Dendritic cell treated with granulocyte-macrophage colony-stimulating factor and Interleukin-4, amounts not matched to agents 40 ng/mL and 50 ng/mL, for 4 days (primary cell): ENCODE measurements around the gene AGPAT4.
"Not testable (repeated sequence)": the region's sequence is repeated elsewhere in the genome, so short reads cannot be mapped to it uniquely, and the experiment has no call there.

Experiments used
- H3K27ac Mint-ChIP-seq: one replicate; pipeline ENCODE4 v1.8.0; 2022; ENCODE audit warnings: mild to moderate bottlenecking, mixed read lengths
- H3K27me3 Mint-ChIP-seq: one replicate; pipeline ENCODE4 v1.8.0; 2022; ENCODE audit warnings: mild to moderate bottlenecking, mixed read lengths
- H3K36me3 Mint-ChIP-seq: one replicate; pipeline ENCODE4 v1.8.0; 2022; ENCODE audit warnings: low read depth, mixed read lengths
- H3K4me1 Mint-ChIP-seq: one replicate; pipeline ENCODE4 v1.8.0; 2022; ENCODE audit warnings: low read depth, mixed read lengths
- H3K4me3 Mint-ChIP-seq: one replicate; pipeline ENCODE4 v1.8.0; 2022; ENCODE audit warnings: mild to moderate bottlenecking, moderate library complexity, mixed read lengths
- H3K9me3 Mint-ChIP-seq: one replicate; pipeline ENCODE4 v1.8.0; 2022; ENCODE audit warnings: mixed read lengths
- intact Hi-C: fragments of 100-400 bp; cut with micrococcal nuclease; formaldehyde crosslinking; loops from one replicate; pipeline ENCODE4 v1.15.0; 2022

AGPAT4 gene

GRCh38 chr6:161181121-161181520 lies 92.7 kb downstream of the AGPAT4 start:
- intact Hi-C loops: no loop called here

DNA sequence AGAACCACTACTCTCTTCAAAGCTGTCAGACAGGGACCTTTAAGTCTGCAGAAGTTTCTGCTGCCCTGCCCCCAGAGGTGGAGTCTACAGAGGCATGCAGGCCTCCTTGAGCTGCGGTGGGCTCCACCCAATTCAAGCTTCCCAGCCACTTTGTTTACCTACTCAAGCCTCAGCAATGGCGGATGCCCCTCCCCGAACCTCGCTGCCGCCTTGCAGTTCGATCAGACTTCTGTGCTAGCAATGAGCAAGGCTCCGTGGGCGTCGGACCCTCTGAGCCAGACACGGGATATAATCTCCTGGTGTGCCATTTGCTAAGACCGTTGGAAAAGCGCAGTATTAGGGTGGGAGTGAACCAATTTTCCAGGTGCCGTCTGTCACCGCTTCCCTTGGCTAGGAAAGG lies 95.7 kb downstream of the AGPAT4 start:
- intact Hi-C loops, H3K27ac Mint-ChIP-seq, H3K4me3 Mint-ChIP-seq: not testable (repeated sequence)
- Mint-ChIP-seq H3K9me3 (peaks cover 13% of the 10 kb centered on the region), H3K4me1 (peaks cover 10% of the 10 kb centered on the region), H3K36me3 (peaks cover 29% of the 10 kb centered on the region), H3K27me3 (peaks cover 15% of the 10 kb centered on the region)

More at GRCh38 chr6:161181121-161181520, 92.7 kb downstream of the AGPAT4 start:
- Mint-ChIP-seq H3K4me3 (no peak overlapping the region), H3K27me3 (peaks cover 10% of the 10 kb centered on the region), H3K4me1 (peaks cover 28% of the 10 kb centered on the region), H3K36me3 (peaks cover 43% of the 10 kb centered on the region), H3K27ac (no peak overlapping the region), H3K9me3 (peaks cover 13% of the 10 kb centered on the region)

DNA sequence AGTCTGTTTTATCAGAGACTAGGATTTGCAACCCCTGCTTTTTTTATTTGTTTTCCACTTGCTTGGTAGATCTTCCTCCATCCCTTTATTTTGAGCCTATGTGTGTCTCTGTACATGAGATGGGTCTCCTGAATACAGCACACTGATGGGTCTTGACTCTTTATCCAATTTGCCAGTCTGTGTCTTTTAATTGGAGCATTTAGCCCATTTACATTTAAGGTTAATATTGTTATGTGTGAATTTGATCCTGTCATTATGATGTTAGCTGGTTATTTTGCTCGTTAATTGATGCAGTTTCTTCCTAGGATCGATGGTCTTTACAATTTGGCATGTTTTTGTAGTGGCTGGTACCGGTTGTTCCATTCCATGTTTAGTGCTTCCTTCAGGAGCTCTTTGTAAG lies 97.4 kb downstream of the AGPAT4 start:
- H3K27ac Mint-ChIP-seq, intact Hi-C loops, H3K4me3 Mint-ChIP-seq: not testable (repeated sequence)
- Mint-ChIP-seq H3K36me3 (peaks cover 29% of the 10 kb centered on the region), H3K4me1 (peaks cover 13% of the 10 kb centered on the region), H3K9me3 (peaks cover 13% of the 10 kb centered on the region), H3K27me3 (peaks cover 19% of the 10 kb centered on the region)

- peaks cover 22% of the 10 kb centered on the region for H3K27me3 Mint-ChIP-seq
- H3K27ac Mint-ChIP-seq, H3K4me3 Mint-ChIP-seq, H3K36me3 Mint-ChIP-seq, intact Hi-C loops: not testable (repeated sequence)
- H3K9me3 Mint-ChIP-seq: peaks cover 13% of the 10 kb centered on the region
- H3K4me1 Mint-ChIP-seq: peaks cover 43% of the 10 kb centered on the region
These were observed 101.1 kb downstream of the AGPAT4 start for GRCh38 chr6:161172769-161173168.

- Mint-ChIP-seq H3K4me1 (peaks cover 46% of the 10 kb centered on the region), H3K27ac (no peak overlapping the region), H3K9me3 (no peaks in the 10 kb centered on the region), H3K27me3 (peaks cover 20% of the 10 kb centered on the region), H3K4me3 (no peak overlapping the region), H3K36me3 (peaks cover 7% of the 10 kb centered on the region)
- intact Hi-C loops: no loop called here
These were observed 102.7 kb downstream of the AGPAT4 start for GRCh38 chr6:161171207-161171606.

GRCh38 chr6:161169696-161170095 lies 104.2 kb downstream of the AGPAT4 start:
- Mint-ChIP-seq H3K9me3 (no peaks in the 10 kb centered on the region), H3K36me3 (peaks cover 22% of the 10 kb centered on the region), H3K27me3 (peaks cover 14% of the 10 kb centered on the region), H3K4me3 (no peak overlapping the region), H3K27ac (peak overlapping the region; percentile 26), H3K4me1 (peaks cover 46% of the 10 kb centered on the region)
- intact Hi-C loops: no loop called here

- peaks cover 46% of the 10 kb centered on the region for H3K4me1 Mint-ChIP-seq
- intact Hi-C loops: no loop called here
- peaks cover 28% of the 10 kb centered on the region for H3K36me3 Mint-ChIP-seq
- H3K4me3 Mint-ChIP-seq: no peak overlapping the region
- no peaks in the 10 kb centered on the region for H3K9me3 Mint-ChIP-seq
- no peak overlapping the region for H3K27ac Mint-ChIP-seq
- peaks cover 14% of the 10 kb centered on the region for H3K27me3 Mint-ChIP-seq
These were observed 104.8 kb downstream of the AGPAT4 start for GRCh38 chr6:161169035-161169434.

- Mint-ChIP-seq H3K4me1 (peaks cover 46% of the 10 kb centered on the region), H3K9me3 (no peaks in the 10 kb centered on the region), H3K27ac (peak overlapping the region; percentile 8), H3K27me3 (peaks cover 14% of the 10 kb centered on the region), H3K4me3 (no peak overlapping the region), H3K36me3 (peaks cover 35% of the 10 kb centered on the region)
- intact Hi-C loops: no loop called here
These were observed 105.5 kb downstream of the AGPAT4 start for GRCh38 chr6:161168281-161168891.

DNA sequence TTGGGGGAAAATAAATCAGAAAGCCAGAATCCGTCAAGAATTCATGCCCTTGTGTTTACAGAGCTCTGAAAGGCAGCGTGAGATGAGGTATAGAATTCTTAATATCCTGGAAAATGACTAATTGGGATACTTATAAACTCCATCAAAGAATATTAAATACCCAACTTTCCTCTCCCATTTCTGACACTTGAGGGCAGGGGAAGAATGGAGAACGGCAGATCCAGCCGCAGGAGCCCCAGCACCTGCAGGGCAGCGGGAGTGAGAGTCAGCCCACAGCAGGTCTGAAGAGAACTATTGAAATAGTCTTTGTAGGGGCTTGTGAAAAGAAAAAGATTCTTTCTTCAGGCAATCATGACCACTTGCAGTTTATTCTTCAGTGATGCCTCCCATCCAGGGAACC lies 107.2 kb downstream of the AGPAT4 start:
- H3K9me3 Mint-ChIP-seq: no peaks in the 10 kb centered on the region
- peaks cover 8% of the 10 kb centered on the region for H3K27me3 Mint-ChIP-seq
- intact Hi-C loops: no loop called here
- H3K4me3 Mint-ChIP-seq: no peak overlapping the region
- peaks cover 51% of the 10 kb centered on the region for H3K36me3 Mint-ChIP-seq
- H3K4me1 Mint-ChIP-seq: peaks cover 39% of the 10 kb centered on the region
- no peak overlapping the region for H3K27ac Mint-ChIP-seq

DNA sequence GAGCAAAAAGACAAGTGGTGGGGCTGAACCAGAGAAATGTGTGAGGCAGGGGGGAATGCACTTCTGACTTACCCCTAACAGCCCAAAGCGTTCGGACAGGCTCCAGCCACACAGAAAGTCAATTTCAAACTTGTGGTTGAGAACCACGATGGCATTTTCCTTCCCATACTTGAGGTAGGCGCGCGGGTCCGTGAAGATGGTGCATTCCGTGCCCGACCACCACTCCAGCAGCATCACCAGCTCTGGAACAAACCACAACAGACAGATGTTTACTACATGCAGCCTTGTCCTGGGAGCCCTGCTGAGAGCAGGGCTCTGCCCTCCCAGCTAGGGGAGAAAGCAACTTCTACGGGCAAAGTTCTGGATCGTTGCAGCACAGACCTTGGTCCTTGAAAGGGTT lies 107.7 kb downstream of the AGPAT4 start:
- Mint-ChIP-seq H3K36me3 (peaks cover 55% of the 10 kb centered on the region), H3K27me3 (peaks cover 8% of the 10 kb centered on the region), H3K27ac (no peak overlapping the region), H3K4me1 (peaks cover 37% of the 10 kb centered on the region), H3K4me3 (no peak overlapping the region), H3K9me3 (no peaks in the 10 kb centered on the region)
- intact Hi-C loops: no loop called here

DNA sequence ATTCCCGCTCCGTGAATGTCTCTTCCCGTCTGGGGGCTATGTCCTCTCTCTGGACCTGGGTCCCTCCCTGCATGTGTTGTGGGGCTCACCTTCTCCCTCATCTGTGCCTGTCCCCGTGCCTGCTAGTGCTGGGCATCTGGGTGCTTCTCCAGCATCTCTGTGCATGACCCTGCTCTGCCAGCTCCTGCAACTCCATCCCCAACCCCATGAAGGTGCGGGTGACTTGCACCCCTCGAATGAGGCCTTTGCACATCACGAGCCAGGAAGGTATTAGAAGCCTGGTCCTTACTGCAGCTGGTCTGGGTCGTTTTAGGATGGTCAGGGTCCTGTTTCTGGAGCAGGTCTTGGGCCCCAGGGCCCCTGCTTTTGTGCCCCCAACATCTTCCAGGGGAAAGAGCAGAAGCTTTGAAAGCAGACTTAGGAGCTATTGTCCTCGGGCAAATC lies 109.7 kb downstream of the AGPAT4 start:
- H3K4me3 Mint-ChIP-seq: no peak overlapping the region
- no peak overlapping the region for H3K27ac Mint-ChIP-seq
- no peaks in the 10 kb centered on the region for H3K9me3 Mint-ChIP-seq
- H3K4me1 Mint-ChIP-seq: peaks cover 17% of the 10 kb centered on the region
- intact Hi-C loops: no loop called here
- peaks cover 8% of the 10 kb centered on the region for H3K27me3 Mint-ChIP-seq
- peaks cover 74% of the 10 kb centered on the region for H3K36me3 Mint-ChIP-seq

- no peak overlapping the region for H3K27ac Mint-ChIP-seq
- H3K9me3 Mint-ChIP-seq: no peaks in the 10 kb centered on the region
- intact Hi-C loops: no loop called here
- peaks cover 8% of the 10 kb centered on the region for H3K27me3 Mint-ChIP-seq
- peaks cover 12% of the 10 kb centered on the region for H3K4me1 Mint-ChIP-seq
- peaks cover 75% of the 10 kb centered on the region for H3K36me3 Mint-ChIP-seq
- no peak overlapping the region for H3K4me3 Mint-ChIP-seq
These were observed 110.2 kb downstream of the AGPAT4 start for GRCh38 chr6:161163466-161164181.

DNA sequence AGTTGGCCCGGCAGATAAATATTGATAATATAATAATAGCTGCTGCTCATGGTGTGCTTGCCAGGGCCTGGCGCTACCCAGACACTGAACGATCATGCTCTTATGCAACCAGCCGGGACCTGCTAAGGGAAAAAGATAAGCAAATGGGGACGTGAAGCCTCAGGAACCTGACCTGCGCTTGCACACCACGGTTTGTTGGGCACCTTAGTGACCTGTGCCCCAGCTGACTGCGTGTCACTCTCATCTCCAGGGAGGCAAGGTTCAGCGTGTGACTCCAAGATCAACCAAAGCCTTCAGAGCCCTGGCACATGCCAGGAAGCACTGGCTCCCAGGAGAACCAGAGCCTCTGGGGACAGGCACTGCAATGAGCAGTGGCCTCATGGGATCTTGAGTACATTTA lies 111.1 kb downstream of the AGPAT4 start:
- H3K9me3 Mint-ChIP-seq: no peaks in the 10 kb centered on the region
- no peak overlapping the region for H3K27ac Mint-ChIP-seq
- H3K4me1 Mint-ChIP-seq: peaks cover 3% of the 10 kb centered on the region
- H3K36me3 Mint-ChIP-seq: peaks cover 82% of the 10 kb centered on the region
- no peak overlapping the region for H3K4me3 Mint-ChIP-seq
- H3K27me3 Mint-ChIP-seq: peaks cover 4% of the 10 kb centered on the region
- intact Hi-C loops: no loop called here

- no peaks in the 10 kb centered on the region for H3K9me3 Mint-ChIP-seq
These were observed 111.8 kb downstream of the AGPAT4 start for GRCh38 chr6:161161889-161162624.

More at GRCh38 chr6:161161889-161162624, 111.8 kb downstream of the AGPAT4 start:
- Mint-ChIP-seq H3K36me3 (peaks cover 82% of the 10 kb centered on the region), H3K4me3 (no peak overlapping the region), H3K27me3 (peaks cover 4% of the 10 kb centered on the region), H3K4me1 (no peaks in the 10 kb centered on the region), H3K27ac (no peak overlapping the region)
- intact Hi-C loops: no loop called here
